Fibroblast of the aortic adventitia (primary cell): ENCODE data around the gene NDFIP1. TPM values are rescaled to one million over a fixed set of nuclear protein-coding genes. Genes with fewer than 3 reads are reported as not detected.

Experiments used
- DNase-seq: peaks from one replicate; pipeline ENCODE4 v3.0.0-alpha.2; 2010; ENCODE audit warnings: low read depth
- H3K4me3 ChIP-seq: 2 replicates; pipeline ENCODE4 v1.5.1; 2011; ENCODE audit warnings: low read depth, mild to moderate bottlenecking, control low read depth, low read length, moderate library complexity
- total RNA-seq: library from RNA; depleted of rRNA; stranded (reverse); fragments of >200 nt; gene quantifications from 2 replicates; pipeline ENCODE4 v1.2.3, GENCODE V29; 2012; ENCODE audit warnings: low replicate concordance
- TF ChIP-seq, protein P1 (sequence below): IDR thresholded peaks from 2 replicates; pipeline ENCODE4 v1.5.1; 2011; ENCODE audit warnings: mild to moderate bottlenecking, low read length, control low read depth, inconsistent platforms; ENCODE audit not compliant: insufficient read depth

The NDFIP1 gene
- total RNA-seq, 1 donor = 71.4 TPM

DNA sequence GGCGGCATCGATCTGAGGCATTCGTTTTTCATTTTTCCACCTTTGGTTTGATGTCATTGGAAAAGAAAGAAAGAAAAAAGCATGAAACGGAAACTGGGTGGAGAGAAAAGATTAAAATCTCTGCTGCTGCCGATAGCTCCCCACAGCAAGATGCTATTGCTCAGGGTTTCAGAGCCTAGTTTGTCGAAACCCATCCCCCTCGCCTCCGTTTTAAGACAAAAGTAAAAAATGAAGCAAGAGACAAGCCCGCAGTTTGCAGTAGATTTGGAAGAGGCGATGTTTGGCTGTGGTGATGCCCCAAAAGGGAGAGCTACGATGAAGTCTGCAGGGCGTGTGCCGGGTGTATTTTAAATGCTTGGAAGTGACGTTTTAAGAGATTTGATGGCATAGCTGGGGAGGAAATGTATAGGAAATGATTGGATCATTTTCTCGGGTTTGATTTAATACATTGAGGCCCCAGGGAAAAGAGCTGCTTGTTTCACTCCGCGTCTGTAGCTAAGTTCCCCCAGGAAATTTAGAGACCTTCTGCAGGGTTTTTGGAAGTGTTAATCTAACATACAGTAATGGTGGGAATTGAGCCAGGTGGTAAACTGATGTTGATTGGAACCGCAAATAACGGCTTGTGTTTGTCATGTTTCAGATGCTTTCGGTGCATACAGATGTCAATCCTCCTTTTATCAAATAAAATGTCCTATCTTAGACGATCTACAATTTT is 909 bp downstream of the NDFIP1 start:
- TF ChIP-seq, protein P1, sequence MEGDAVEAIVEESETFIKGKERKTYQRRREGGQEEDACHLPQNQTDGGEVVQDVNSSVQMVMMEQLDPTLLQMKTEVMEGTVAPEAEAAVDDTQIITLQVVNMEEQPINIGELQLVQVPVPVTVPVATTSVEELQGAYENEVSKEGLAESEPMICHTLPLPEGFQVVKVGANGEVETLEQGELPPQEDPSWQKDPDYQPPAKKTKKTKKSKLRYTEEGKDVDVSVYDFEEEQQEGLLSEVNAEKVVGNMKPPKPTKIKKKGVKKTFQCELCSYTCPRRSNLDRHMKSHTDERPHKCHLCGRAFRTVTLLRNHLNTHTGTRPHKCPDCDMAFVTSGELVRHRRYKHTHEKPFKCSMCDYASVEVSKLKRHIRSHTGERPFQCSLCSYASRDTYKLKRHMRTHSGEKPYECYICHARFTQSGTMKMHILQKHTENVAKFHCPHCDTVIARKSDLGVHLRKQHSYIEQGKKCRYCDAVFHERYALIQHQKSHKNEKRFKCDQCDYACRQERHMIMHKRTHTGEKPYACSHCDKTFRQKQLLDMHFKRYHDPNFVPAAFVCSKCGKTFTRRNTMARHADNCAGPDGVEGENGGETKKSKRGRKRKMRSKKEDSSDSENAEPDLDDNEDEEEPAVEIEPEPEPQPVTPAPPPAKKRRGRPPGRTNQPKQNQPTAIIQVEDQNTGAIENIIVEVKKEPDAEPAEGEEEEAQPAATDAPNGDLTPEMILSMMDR = no peak
- peak; percentile 55 for DNase-seq
- peak overlapping the region; percentile 72 for H3K4me3 ChIP-seq

DNA sequence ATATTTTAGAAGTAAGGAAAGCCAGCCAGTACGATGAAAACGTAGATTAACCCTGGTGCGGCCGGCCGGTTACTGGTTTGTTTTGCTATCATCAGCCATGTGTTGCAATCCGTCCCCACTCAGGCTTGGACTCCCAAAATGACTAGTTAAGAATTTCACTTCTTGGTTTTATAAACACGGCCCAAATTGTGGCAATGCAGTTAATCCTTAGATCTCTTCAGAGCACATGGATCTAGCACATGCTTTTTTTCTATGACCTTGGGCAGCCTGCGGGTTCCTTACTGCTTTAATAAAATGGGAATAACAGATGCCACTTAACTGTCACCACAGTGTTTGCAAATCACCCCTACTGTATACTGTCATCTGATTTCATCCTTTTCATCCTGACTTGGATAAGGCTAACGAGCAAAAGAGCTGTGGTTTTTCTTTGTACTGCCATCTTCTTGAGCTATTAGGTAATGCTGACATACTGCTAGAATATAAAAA is 1.5 kb downstream of the NDFIP1 start:
- TF ChIP-seq, protein P1 = no peak
- peak; percentile 55 for DNase-seq

DNA sequence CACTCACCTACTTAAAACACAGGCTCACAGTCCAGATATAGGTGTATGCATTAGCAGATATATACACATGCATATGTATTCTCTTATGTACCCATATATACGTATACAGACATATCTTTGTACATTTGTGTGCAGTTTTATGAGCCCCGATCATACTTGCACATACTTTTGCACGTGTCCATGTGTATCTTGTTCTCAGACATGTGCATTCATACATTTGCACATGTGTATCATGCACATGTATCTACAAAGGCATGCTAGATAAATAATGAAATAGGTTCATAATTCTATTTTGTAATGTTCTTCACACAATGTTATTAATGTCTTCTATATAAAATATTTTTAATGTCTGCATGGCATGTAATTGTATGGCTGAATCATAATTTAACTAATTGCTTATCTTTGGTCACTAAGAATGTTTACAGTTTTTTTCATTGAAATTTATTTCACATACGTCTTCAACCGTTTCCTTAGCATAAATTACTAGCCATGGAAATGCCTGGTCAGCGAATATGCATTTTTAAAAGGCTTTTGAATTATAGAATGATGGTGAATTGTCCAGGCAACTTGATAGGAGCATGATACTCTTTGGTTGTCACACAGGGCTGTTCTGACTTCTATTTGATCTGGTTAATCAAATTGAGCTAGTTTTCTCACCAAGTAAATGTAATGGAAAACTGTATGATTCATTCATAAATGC is 2.6 kb downstream of the NDFIP1 start:
- peak overlapping the region; percentile 34 for H3K4me3 ChIP-seq
- TF ChIP-seq, protein P1 = no peak
- no peak for DNase-seq

More for the DNA sequence above, 1.5 kb downstream of the NDFIP1 start:
- H3K4me3 ChIP-seq = peak overlapping the region; percentile 72

DNA sequence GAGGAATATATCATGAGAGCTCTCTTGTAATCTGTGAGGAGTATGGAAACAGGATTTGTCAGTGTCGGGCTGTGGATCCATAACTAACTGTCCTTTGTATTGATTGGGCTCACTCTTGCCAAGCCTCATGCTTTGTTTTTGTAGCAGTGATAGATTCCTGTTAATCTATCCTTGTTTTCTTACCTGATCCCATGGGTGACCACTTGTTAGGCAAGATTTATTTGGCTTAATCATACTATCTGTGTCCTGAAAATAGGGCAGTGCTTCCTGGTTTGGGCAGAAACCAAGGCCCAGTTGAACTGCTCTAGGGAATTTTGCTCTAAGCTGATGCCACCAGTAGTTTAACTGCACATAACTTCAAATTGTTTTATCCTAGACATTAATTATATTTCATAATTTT is 6.1 kb downstream of the NDFIP1 start:
- TF ChIP-seq, protein P1 = no peak
- DNase-seq = no peak
- no peak overlapping the region for H3K4me3 ChIP-seq

DNA sequence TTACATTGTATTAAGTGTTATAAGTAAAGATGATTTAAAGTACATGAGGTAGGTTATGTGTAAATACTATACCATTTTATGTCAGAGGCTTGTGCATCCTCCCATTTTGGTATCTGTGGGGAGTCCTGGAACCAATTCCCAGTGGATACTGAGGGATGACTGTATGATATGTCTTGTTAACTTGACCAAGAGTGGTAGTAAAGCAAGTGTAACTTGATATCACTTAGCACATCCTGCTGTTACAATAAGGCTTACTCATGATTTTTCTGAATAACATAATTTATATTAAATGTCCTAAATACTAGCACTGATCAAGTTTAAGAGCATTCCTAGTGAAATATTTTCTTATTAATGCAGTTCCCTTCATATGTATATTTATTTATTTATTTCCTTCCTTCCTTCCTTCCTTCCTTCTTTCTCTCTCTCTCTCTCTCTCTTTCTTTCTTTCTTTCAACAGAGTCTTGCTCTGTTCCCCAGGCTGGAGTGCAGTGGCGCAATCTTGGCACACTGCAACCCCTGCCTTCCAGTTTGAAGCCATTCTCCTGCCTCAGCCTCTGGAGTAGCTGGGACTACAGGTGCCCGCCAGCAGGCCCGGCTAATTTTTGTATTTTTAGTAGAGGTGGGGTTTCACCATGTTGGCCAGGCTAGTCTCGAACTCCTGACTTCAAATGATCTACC is 7.5 kb downstream of the NDFIP1 start:
- DNase-seq = peak; percentile 40
- H3K4me3 ChIP-seq = no peak overlapping the region
- TF ChIP-seq, protein P1 = no peak

DNA sequence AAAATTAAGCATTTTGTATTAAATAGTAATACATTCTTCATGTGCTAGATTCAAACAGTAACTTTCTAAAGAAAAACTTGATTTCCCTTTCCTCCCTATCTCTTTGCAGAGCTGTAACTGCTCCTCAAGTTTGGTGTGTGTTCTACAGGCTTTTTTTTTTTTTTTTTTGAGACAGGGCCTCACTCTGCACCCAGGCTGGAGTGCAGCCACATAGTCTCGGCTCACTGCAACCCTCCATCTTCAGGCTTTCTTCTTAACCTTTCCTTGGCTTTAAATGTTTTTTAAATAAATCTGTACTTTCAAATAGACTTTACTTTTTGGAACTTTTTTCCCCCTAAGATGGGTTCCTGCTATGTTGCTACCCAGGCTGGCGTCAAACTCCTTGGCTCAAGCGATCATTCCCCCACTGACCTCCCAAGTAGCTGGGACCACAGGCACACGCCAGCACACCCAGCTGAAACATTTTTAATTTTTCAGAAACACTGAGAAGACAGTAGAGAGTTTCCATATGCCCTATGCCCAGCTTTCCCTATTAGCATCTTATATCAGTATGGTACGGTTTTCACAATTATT is 9.1 kb downstream of the NDFIP1 start:
- TF ChIP-seq, protein P1 = no peak
- DNase-seq = no peak
- no peak overlapping the region for H3K4me3 ChIP-seq
